ENCODE results near the gene RPS24.

Gene RPS24

DNA sequence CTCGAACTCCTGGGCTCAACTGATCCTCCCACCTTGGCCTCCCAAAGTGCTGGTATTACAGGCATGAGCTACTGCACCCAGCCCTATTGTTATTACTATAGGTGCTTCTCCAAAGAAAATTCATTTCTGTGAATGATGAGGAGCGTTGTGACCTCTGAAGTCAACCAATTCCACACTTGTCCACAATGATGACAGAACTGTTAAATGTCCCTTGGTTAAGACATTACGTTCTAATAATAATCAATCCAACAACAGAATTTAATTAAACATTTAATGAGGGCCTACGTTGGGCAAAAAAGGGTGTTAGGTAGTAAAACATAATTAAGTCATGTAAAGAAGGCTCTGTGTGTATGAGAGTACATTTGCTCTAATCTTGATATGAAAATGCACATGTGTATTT, 22.6 kb upstream of the RPS24 start:
- H3K4me3 ChIP-seq (ENCODE audit: low read length) = no peak overlapping the region
- no peak for DNase-seq (ENCODE audit: low read depth)
- TF ChIP-seq, protein P1, sequence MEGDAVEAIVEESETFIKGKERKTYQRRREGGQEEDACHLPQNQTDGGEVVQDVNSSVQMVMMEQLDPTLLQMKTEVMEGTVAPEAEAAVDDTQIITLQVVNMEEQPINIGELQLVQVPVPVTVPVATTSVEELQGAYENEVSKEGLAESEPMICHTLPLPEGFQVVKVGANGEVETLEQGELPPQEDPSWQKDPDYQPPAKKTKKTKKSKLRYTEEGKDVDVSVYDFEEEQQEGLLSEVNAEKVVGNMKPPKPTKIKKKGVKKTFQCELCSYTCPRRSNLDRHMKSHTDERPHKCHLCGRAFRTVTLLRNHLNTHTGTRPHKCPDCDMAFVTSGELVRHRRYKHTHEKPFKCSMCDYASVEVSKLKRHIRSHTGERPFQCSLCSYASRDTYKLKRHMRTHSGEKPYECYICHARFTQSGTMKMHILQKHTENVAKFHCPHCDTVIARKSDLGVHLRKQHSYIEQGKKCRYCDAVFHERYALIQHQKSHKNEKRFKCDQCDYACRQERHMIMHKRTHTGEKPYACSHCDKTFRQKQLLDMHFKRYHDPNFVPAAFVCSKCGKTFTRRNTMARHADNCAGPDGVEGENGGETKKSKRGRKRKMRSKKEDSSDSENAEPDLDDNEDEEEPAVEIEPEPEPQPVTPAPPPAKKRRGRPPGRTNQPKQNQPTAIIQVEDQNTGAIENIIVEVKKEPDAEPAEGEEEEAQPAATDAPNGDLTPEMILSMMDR (conservative IDR thresholded peaks at IDR 0.05; ENCODE audit: low read length) = no peak

DNA sequence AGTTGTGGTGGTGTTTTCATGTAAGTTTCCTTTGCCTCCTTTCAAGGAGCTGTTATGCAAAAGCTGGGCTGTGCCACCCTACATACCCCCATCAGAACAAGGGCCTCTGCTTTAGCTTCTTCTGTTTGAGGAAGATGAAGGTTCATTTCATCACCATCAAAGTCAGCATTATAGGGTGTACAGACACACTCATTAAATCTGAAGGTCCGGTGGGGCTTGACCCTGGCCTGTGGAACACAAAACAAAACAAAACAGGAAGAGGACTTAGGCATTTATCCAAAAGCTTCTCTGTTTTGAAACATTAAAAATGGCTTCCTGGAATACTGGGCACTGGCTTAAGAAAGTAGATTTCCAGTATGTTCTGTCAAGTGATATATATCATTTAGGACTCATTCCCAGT, 20.1 kb upstream of the RPS24 start:
- TF ChIP-seq, protein P1 (conservative IDR thresholded peaks at IDR 0.05; ENCODE audit: low read length) = no peak

DNA sequence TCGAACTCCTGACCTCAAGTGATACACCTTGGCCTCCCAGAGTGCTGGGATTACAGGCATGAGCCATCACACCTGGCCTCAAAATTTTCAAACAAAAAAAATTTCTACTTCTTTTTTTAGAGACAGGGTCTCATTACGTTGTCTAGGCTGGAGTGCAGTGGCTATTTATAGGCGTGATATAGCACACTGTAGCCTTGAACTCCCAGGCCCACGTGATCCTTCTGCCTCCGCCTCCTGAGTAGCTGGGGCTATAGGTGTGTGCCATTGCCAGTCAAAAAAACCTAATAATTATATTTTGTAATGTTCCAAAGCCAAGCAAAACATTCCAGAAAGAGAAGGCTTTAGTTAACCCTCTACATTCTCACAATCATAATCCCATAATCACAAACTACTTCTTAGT, 18.1 kb upstream of the RPS24 start:
- no peak overlapping the region for H3K4me3 ChIP-seq (ENCODE audit: low read length)
- no peak for DNase-seq (ENCODE audit: low read depth)
- TF ChIP-seq, protein P1 (conservative IDR thresholded peaks at IDR 0.05; ENCODE audit: low read length) = no peak

More for the DNA sequence above, 20.1 kb upstream of the RPS24 start:
- DNase-seq (ENCODE audit: low read depth) = no peak
- no peak overlapping the region for H3K4me3 ChIP-seq (ENCODE audit: low read length)

DNA sequence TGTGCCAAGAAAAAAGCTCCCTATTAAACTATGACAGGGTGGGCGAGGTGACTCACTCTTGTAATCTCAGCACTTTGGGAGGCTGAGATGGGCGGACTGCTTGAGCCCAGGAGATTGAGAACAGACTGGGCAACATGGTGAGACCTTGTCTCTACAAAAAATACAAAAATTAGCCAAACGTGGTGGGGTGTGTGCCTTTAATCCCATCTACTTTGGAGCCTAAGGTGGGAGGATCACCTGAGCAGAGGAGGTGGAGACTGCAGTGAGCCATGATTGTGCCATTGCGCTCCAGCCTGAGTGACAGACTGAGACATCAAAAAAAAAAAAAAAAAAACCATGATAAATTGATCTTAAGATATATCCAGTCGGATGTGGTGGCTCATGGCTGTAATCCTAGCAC, 15.8 kb upstream of the RPS24 start:
- TF ChIP-seq, protein P1 (conservative IDR thresholded peaks at IDR 0.05; ENCODE audit: low read length) = no peak
- H3K4me3 ChIP-seq (ENCODE audit: low read length) = no peak overlapping the region
- DNase-seq (ENCODE audit: low read depth) = no peak

DNA sequence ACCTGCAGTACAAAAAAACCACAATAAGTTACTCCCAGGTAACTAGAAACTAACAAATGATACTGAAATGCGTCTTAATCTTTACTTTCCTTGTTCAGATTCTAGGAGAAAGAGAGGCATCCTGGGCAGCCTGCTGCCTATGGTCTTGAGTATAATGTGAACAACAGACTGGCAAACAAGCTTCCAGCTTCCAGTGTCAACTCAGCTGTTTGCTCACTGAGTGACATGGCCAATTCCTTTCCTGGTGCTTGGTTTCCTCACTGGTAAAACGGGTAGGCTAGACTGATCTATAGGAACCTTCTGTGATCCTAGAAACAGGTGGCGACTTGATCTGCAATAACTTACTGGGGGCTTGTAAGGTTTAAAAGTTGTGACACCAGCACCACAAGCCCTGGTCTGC, 14.4 kb upstream of the RPS24 start:
- TF ChIP-seq, protein P1 (conservative IDR thresholded peaks at IDR 0.05; ENCODE audit: low read length) = no peak
- no peak for DNase-seq (ENCODE audit: low read depth)
- H3K4me3 ChIP-seq (ENCODE audit: low read length) = no peak overlapping the region

DNA sequence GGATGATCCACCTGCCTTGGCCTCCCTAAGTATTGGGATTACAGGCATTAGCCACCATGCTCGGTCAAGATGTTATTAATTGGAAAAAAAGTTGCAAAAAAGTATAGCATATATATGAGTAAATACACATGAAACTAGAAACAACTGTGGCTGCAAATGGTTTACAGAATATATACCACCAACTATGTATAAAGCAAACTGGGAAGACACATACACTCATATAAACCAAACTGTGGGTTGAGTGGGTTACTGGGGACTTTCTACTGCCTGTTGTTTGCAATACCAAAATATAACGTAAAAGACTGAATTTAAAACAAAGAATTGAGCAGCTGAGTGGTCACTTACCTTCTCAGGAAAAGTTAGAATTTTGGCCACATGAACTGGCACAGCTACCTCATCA, 12.5 kb upstream of the RPS24 start:
- DNase-seq (ENCODE audit: low read depth) = no peak
- TF ChIP-seq, protein P1 (conservative IDR thresholded peaks at IDR 0.05; ENCODE audit: low read length) = no peak
- H3K4me3 ChIP-seq (ENCODE audit: low read length) = no peak overlapping the region

DNA sequence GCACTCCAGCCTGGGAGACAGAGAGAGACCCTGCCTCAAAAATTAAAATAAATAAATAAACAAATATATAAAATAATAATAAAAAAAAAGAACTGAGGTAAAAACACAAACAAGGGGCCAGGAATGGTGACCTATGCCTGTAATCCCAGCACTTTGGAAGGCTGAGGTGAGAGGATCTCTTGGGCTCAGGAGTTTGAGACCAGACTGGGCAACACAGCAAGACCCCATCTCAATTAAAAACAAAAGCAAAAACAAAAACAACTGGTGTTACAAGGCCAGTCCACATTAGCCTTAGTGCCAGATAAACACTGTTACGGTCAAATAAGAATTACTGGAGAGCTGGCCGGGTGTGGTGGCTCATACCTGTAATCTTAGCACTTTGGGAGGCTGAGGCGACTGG, 9.9 kb upstream of the RPS24 start:
- TF ChIP-seq, protein P1 (conservative IDR thresholded peaks at IDR 0.05; ENCODE audit: low read length) = no peak
- no peak for DNase-seq (ENCODE audit: low read depth)
- no peak overlapping the region for H3K4me3 ChIP-seq (ENCODE audit: low read length)

Data from AG10803 (cell line).